Astrocyte (in vitro differentiated cells and primary cell): ENCODE data around the gene DIP2A. TPM values are rescaled to one million over a fixed set of nuclear protein-coding genes. Genes with fewer than 3 reads are reported as not detected.

ENCODE experiments used
- DNase-seq: peaks from one replicate; pipeline ENCODE4 v3.0.0-alpha.2; 2010; ENCODE audit warnings: low read depth
- FAIRE-seq: peaks from 2 replicates; lab custom pipeline; 2011; peaks lifted over from hg19 to GRCh38; lab: Jason Lieb, UNC
- H2AFZ ChIP-seq: 2 replicates; pipeline ENCODE4 v1.6.0; 2012; ENCODE audit warnings: low read depth, low read length, inconsistent platforms
- H3K27ac ChIP-seq: 2 replicates; pipeline ENCODE4 v1.5.1; 2011; ENCODE audit warnings: low read depth, low read length, inconsistent platforms
- H3K27me3 ChIP-seq: 2 replicates; pipeline ENCODE4 v1.6.0; 2011; ENCODE audit warnings: low read length, inconsistent platforms; ENCODE audit not compliant: insufficient read depth
- H3K36me3 ChIP-seq: 2 replicates; pipeline ENCODE4 v1.5.1; 2011; ENCODE audit warnings: low read length, inconsistent platforms; ENCODE audit not compliant: insufficient read depth
- H3K4me1 ChIP-seq: 2 replicates; pipeline ENCODE4 v1.5.1; 2011; ENCODE audit warnings: low read length, inconsistent platforms; ENCODE audit not compliant: insufficient read depth
- H3K4me2 ChIP-seq: 2 replicates; pipeline ENCODE4 v1.6.0; 2012; ENCODE audit warnings: low read length, inconsistent platforms
- H3K4me3 ChIP-seq: 2 replicates; pipeline ENCODE4 v1.5.1; 2011; ENCODE audit warnings: low read depth, mild to moderate bottlenecking, low read length, inconsistent platforms; ENCODE audit not compliant: insufficient read depth
- H3K79me2 ChIP-seq: 2 replicates; pipeline ENCODE4 v1.6.0; 2012; ENCODE audit warnings: mild to moderate bottlenecking, low read length, inconsistent platforms; ENCODE audit not compliant: insufficient read depth
- H3K9ac ChIP-seq: 2 replicates; pipeline ENCODE4 v1.6.0; 2012; ENCODE audit warnings: mild to moderate bottlenecking, low read length, inconsistent platforms
- H3K9me3 ChIP-seq: 2 replicates; pipeline ENCODE4 v1.5.1; 2012; ENCODE audit warnings: low read depth, mild to moderate bottlenecking, low read length, inconsistent platforms; ENCODE audit not compliant: insufficient read depth
- H4K20me1 ChIP-seq: 2 replicates; pipeline ENCODE4 v1.6.0; 2012; ENCODE audit warnings: low read length, inconsistent platforms; ENCODE audit not compliant: insufficient read depth
- H3K27ac Mint-ChIP-seq: one replicate; pipeline ENCODE4 v1.8.0; 2021; ENCODE audit warnings: mild to moderate bottlenecking, mixed read lengths; ENCODE audit not compliant: unreplicated experiment
- H3K27me3 Mint-ChIP-seq: one replicate; pipeline ENCODE4 v1.8.0; 2021; ENCODE audit warnings: low read depth, mixed read lengths; ENCODE audit not compliant: unreplicated experiment
- H3K36me3 Mint-ChIP-seq: one replicate; pipeline ENCODE4 v1.8.0; 2021; ENCODE audit warnings: low read depth, mixed read lengths; ENCODE audit not compliant: unreplicated experiment
- H3K4me1 Mint-ChIP-seq: one replicate; pipeline ENCODE4 v1.8.0; 2021; ENCODE audit warnings: low read depth, mixed read lengths; ENCODE audit not compliant: unreplicated experiment
- H3K4me3 Mint-ChIP-seq: one replicate; pipeline ENCODE4 v1.8.0; 2021; ENCODE audit warnings: mild to moderate bottlenecking, moderate library complexity, mixed read lengths; ENCODE audit not compliant: unreplicated experiment
- H3K9me3 Mint-ChIP-seq: one replicate; pipeline ENCODE4 v1.8.0; 2021; ENCODE audit warnings: mild to moderate bottlenecking, mixed read lengths; ENCODE audit not compliant: unreplicated experiment
- EZH2 ChIP-seq: IDR thresholded peaks from 2 replicates; pipeline ENCODE4 v1.6.1; 2012; ENCODE audit warnings: mild to moderate bottlenecking, low read length, inconsistent platforms; ENCODE audit not compliant: insufficient read depth
- total RNA-seq: library from RNA; stranded (reverse); gene quantifications from 2 replicates; pipeline ENCODE4 v1.2.1, GENCODE V29; 2021
- TF ChIP-seq, protein P1 (sequence below): IDR thresholded peaks from 2 replicates; pipeline ENCODE4 v1.5.1; 2011; ENCODE audit warnings: low read depth, mild to moderate bottlenecking, inconsistent platforms, low read length, moderate library complexity; ENCODE audit not compliant: insufficient read depth

The DIP2A gene
- total RNA-seq, 1 donor from 2014 or later, result 35.4 TPM

DNA sequence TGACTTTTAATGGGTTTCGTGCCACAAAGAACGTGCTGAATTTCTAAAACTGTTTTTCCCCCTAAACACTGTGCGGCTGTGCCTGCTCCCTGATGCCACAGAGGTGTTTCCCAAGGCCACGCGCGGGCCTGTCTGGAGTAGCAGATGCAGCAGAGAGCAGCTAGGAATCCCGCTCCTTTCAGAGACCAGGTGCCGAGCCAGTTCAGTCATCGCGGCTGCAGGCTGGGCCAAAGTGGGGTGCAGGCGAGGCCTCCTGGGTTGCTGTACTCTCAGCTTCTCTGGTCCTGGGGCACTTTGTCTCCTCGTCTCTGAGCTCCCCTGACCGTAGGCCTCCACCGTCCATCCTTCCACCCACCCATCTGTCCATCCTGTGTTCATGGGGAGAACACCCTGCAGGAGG lies 17.4 kb upstream of the DIP2A start:
- TF ChIP-seq, protein P1, sequence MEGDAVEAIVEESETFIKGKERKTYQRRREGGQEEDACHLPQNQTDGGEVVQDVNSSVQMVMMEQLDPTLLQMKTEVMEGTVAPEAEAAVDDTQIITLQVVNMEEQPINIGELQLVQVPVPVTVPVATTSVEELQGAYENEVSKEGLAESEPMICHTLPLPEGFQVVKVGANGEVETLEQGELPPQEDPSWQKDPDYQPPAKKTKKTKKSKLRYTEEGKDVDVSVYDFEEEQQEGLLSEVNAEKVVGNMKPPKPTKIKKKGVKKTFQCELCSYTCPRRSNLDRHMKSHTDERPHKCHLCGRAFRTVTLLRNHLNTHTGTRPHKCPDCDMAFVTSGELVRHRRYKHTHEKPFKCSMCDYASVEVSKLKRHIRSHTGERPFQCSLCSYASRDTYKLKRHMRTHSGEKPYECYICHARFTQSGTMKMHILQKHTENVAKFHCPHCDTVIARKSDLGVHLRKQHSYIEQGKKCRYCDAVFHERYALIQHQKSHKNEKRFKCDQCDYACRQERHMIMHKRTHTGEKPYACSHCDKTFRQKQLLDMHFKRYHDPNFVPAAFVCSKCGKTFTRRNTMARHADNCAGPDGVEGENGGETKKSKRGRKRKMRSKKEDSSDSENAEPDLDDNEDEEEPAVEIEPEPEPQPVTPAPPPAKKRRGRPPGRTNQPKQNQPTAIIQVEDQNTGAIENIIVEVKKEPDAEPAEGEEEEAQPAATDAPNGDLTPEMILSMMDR, result no peak
- TF ChIP-seq EZH2, result no peak
- Mint-ChIP-seq H3K4me3 (no peak overlapping the region), H3K27ac (no peak overlapping the region), H3K9me3 (no peaks in the 10 kb centered on the region), H3K27me3 (no peaks in the 10 kb centered on the region), H3K4me1 (no peaks in the 10 kb centered on the region), H3K36me3 (peaks cover 15% of the 10 kb centered on the region)
- Histone ChIP-seq H3K4me1 (no peaks in the 10 kb centered on the region), H3K79me2 (no peaks in the 10 kb centered on the region), H3K9ac (no peak overlapping the region), H3K4me3 (no peak overlapping the region), H3K27ac (no peak overlapping the region), H3K9me3 (no peaks in the 10 kb centered on the region), H3K27me3 (no peaks in the 10 kb centered on the region), H3K4me2 (no peak overlapping the region), H4K20me1 (no peaks in the 10 kb centered on the region), H2AFZ (no peak overlapping the region), H3K36me3 (peaks cover 31% of the 10 kb centered on the region)
- FAIRE-seq (no peak), DNase-seq (no peak)

DNA sequence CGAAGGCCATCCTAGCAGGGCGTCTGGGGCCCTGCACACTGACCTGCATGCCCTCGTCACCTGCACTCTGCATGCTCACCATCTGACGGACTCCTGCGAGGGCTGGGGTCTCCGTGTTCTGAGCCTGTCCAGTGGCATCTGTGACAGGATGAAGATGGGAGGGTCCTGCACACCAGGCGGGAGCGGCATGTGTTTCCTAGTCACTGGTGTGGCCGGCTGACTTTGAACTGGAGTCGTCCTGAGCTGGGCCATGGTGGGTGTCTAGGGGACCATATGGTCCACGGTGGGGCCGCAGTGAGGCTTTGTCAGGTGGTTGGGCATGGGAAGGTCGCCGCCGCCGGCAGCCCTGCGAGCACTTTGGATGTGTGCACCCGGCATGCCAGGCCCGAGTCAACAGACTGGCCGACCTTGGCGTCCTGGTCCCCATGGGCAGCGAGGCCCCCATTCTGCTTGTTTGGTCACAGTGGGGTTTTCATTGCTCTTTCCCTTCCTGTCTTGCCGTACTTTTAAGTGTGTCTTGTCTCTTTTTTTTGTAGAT lies 16.7 kb upstream of the DIP2A start:
- H3K27me3 Mint-ChIP-seq, result no peaks in the 10 kb centered on the region
- Histone ChIP-seq H3K9ac (no peak overlapping the region), H3K27ac (no peak overlapping the region), H3K79me2 (no peaks in the 10 kb centered on the region), H3K4me3 (no peak overlapping the region), H3K4me1 (no peaks in the 10 kb centered on the region), H2AFZ (no peak overlapping the region), H3K4me2 (no peak overlapping the region), H3K27me3 (no peaks in the 10 kb centered on the region), H3K9me3 (no peaks in the 10 kb centered on the region), H4K20me1 (no peaks in the 10 kb centered on the region), H3K36me3 (peaks cover 31% of the 10 kb centered on the region)
- DNase-seq, result no peak
- no peak for TF ChIP-seq EZH2
- TF ChIP-seq, protein P1, result no peak
- H3K4me3 Mint-ChIP-seq, result no peak overlapping the region
- H3K9me3 Mint-ChIP-seq, result no peaks in the 10 kb centered on the region
- H3K4me1 Mint-ChIP-seq, result no peaks in the 10 kb centered on the region
- no peak overlapping the region for H3K27ac Mint-ChIP-seq
- no peak for FAIRE-seq
- peaks cover 15% of the 10 kb centered on the region for H3K36me3 Mint-ChIP-seq

DNA sequence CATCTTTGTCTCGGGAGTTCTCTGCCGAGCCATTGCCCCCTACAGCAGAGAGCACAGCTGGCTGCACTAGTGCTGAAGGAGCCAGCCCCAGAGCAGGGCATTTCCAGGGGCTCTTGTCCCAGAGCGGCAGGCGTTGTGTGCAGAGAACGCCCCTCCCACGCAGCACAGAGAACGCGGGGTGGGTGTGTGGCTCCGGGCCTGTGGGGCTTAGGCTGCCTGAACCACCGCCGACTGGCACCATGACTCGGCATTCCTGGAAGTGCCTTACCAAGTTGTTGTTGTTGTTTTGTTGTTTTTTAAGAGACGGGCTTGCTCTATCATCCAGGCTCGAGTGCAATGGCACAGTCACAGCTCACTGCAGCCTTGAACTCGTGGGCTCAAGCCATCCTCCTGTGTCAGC lies 15.8 kb upstream of the DIP2A start:
- Histone ChIP-seq H3K4me2 (no peak overlapping the region), H2AFZ (no peak overlapping the region), H3K36me3 (peaks cover 31% of the 10 kb centered on the region), H3K4me1 (no peaks in the 10 kb centered on the region), H3K9ac (no peak overlapping the region), H3K9me3 (no peaks in the 10 kb centered on the region), H3K27ac (no peak overlapping the region), H3K27me3 (no peaks in the 10 kb centered on the region), H3K79me2 (no peaks in the 10 kb centered on the region), H4K20me1 (no peaks in the 10 kb centered on the region), H3K4me3 (no peak overlapping the region)
- Mint-ChIP-seq H3K4me3 (no peak overlapping the region), H3K27ac (no peak overlapping the region), H3K4me1 (no peaks in the 10 kb centered on the region), H3K27me3 (no peaks in the 10 kb centered on the region), H3K36me3 (peaks cover 17% of the 10 kb centered on the region), H3K9me3 (no peaks in the 10 kb centered on the region)
- DNase-seq (no peak), FAIRE-seq (no peak)
- TF ChIP-seq EZH2, result no peak
- TF ChIP-seq, protein P1, result no peak
